ENCODE measurements around the gene PRDM15.

The PRDM15 gene

GRCh38 chr21:41805038-41805437, 74.1 kb downstream of the PRDM15 start:
- no peaks in the 10 kb centered on the region for H3K27me3 ChIP-seq
- H3K4me1 ChIP-seq = peaks cover 36% of the 10 kb centered on the region
- H3K27ac ChIP-seq = no peak overlapping the region
- no peak overlapping the region for H3K4me2 ChIP-seq
- no peaks in the 10 kb centered on the region for H4K20me1 ChIP-seq
- H3K9me3 ChIP-seq = no peaks in the 10 kb centered on the region
- H3K9ac ChIP-seq = no peak overlapping the region
- H3K4me3 ChIP-seq = no peak overlapping the region
- TF ChIP-seq Cebpa-rat (IDR thresholded peaks at IDR 0.05) = no peak
- peaks cover 43% of the 10 kb centered on the region for H3K36me3 ChIP-seq

GRCh38 chr21:41804381-41804780, 74.8 kb downstream of the PRDM15 start:
- no peak overlapping the region for H3K9ac ChIP-seq
- H3K27me3 ChIP-seq = no peaks in the 10 kb centered on the region
- peaks cover 43% of the 10 kb centered on the region for H3K36me3 ChIP-seq
- H3K4me2 ChIP-seq = no peak overlapping the region
- H3K9me3 ChIP-seq = no peaks in the 10 kb centered on the region
- H3K4me3 ChIP-seq = no peak overlapping the region
- TF ChIP-seq Cebpa-rat (IDR thresholded peaks at IDR 0.05) = no peak
- no peak overlapping the region for H3K27ac ChIP-seq
- no peaks in the 10 kb centered on the region for H4K20me1 ChIP-seq
- H3K4me1 ChIP-seq = peaks cover 41% of the 10 kb centered on the region

GRCh38 chr21:41803316-41803715, 75.8 kb downstream of the PRDM15 start:
- no peak for TF ChIP-seq Cebpa-rat (IDR thresholded peaks at IDR 0.05)
- peaks cover 40% of the 10 kb centered on the region for H3K36me3 ChIP-seq

GRCh38 chr21:41802684-41803083, 76.5 kb downstream of the PRDM15 start:
- no peak for TF ChIP-seq Cebpa-rat (IDR thresholded peaks at IDR 0.05)
- no peak overlapping the region for H3K4me3 ChIP-seq
- 0 out of 2 replicates have a peak overlapping the region, but pooled peaks have one; percentile 17 for H3K9ac ChIP-seq
- H3K27ac ChIP-seq = peak overlapping the region; percentile 57
- no peaks in the 10 kb centered on the region for H4K20me1 ChIP-seq
- no peaks in the 10 kb centered on the region for H3K9me3 ChIP-seq
- peak overlapping the region; percentile 71 for H3K4me2 ChIP-seq
- H3K27me3 ChIP-seq = no peaks in the 10 kb centered on the region
- peaks cover 38% of the 10 kb centered on the region for H3K36me3 ChIP-seq
- H3K4me1 ChIP-seq = peaks cover 41% of the 10 kb centered on the region

More at GRCh38 chr21:41803316-41803715, 75.8 kb downstream of the PRDM15 start:
- Histone ChIP-seq H3K9me3 (no peaks in the 10 kb centered on the region), H3K27ac (peak overlapping the region; percentile 57; the same call in 1 of the 2 replicates), H3K27me3 (no peaks in the 10 kb centered on the region), H3K4me3 (no peak overlapping the region), H3K4me2 (peak overlapping the region; percentile 71), H4K20me1 (no peaks in the 10 kb centered on the region), H3K9ac (0 out of 2 replicates have a peak overlapping the region, but pooled peaks have one; percentile 17), H3K4me1 (peaks cover 41% of the 10 kb centered on the region)

GRCh38 chr21:41802198-41802584, 77.0 kb downstream of the PRDM15 start:
- H3K27ac ChIP-seq = peak overlapping the region; percentile 57
- TF ChIP-seq Cebpa-rat (IDR thresholded peaks at IDR 0.05) = no peak
- H4K20me1 ChIP-seq = no peaks in the 10 kb centered on the region
- peaks cover 41% of the 10 kb centered on the region for H3K4me1 ChIP-seq
- peak overlapping the region; percentile 71 for H3K4me2 ChIP-seq
- H3K9me3 ChIP-seq = no peaks in the 10 kb centered on the region
- no peak overlapping the region; the same call in 1 of the 2 replicates for H3K4me3 ChIP-seq
- peaks cover 37% of the 10 kb centered on the region for H3K36me3 ChIP-seq
- no peaks in the 10 kb centered on the region for H3K27me3 ChIP-seq
- H3K9ac ChIP-seq = peak overlapping the region; percentile 7; the same call in 1 of the 2 replicates

GRCh38 chr21:41801321-41802197, 77.6 kb downstream of the PRDM15 start:
- H3K9ac ChIP-seq = peak overlapping the region; percentile 23; the same call in 1 of the 2 replicates
- peaks cover 41% of the 10 kb centered on the region for H3K4me1 ChIP-seq

GRCh38 chr21:41800425-41801320, 78.5 kb downstream of the PRDM15 start:
- Histone ChIP-seq H3K4me2 (peak overlapping the region; percentile 71), H3K27ac (peak overlapping the region; percentile 57)
- no peak for TF ChIP-seq Cebpa-rat (IDR thresholded peaks at IDR 0.05)

More at GRCh38 chr21:41801321-41802197, 77.6 kb downstream of the PRDM15 start:
- TF ChIP-seq Cebpa-rat (IDR thresholded peaks at IDR 0.05) = no peak
- H3K9me3 ChIP-seq = no peaks in the 10 kb centered on the region
- H3K27ac ChIP-seq = peak overlapping the region; percentile 57
- peak overlapping the region; percentile 71 for H3K4me2 ChIP-seq
- H3K36me3 ChIP-seq = peaks cover 41% of the 10 kb centered on the region
- no peaks in the 10 kb centered on the region for H4K20me1 ChIP-seq
- no peaks in the 10 kb centered on the region for H3K27me3 ChIP-seq
- no peak overlapping the region; the same call in 1 of the 2 replicates for H3K4me3 ChIP-seq

GRCh38 chr21:41799763-41800162, 79.4 kb downstream of the PRDM15 start:
- Histone ChIP-seq H3K4me1 (peaks cover 41% of the 10 kb centered on the region), H4K20me1 (no peaks in the 10 kb centered on the region), H3K27ac (no peak overlapping the region; the same call in 1 of the 2 replicates), H3K27me3 (no peaks in the 10 kb centered on the region), H3K9me3 (0 out of 2 replicates have a peak, but pooled peaks cover 4% of the 10 kb centered on the region), H3K4me2 (0 out of 2 replicates have a peak overlapping the region, but pooled peaks have one; percentile 2), H3K9ac (no peak overlapping the region), H3K36me3 (peaks cover 42% of the 10 kb centered on the region), H3K4me3 (no peak overlapping the region)
- no peak for TF ChIP-seq Cebpa-rat (IDR thresholded peaks at IDR 0.05)

More at GRCh38 chr21:41800425-41801320, 78.5 kb downstream of the PRDM15 start:
- peak overlapping the region; percentile 23; the same call in 1 of the 2 replicates for H3K9ac ChIP-seq
- H3K27me3 ChIP-seq = no peaks in the 10 kb centered on the region
- no peaks in the 10 kb centered on the region for H3K9me3 ChIP-seq
- H4K20me1 ChIP-seq = no peaks in the 10 kb centered on the region
- H3K36me3 ChIP-seq = peaks cover 42% of the 10 kb centered on the region
- no peak overlapping the region for H3K4me3 ChIP-seq
- H3K4me1 ChIP-seq = peaks cover 41% of the 10 kb centered on the region

- H3K9ac ChIP-seq = no peak overlapping the region
- no peaks in the 10 kb centered on the region for H3K27me3 ChIP-seq
- H3K36me3 ChIP-seq = peaks cover 42% of the 10 kb centered on the region
- no peak overlapping the region for H3K4me2 ChIP-seq
- peaks cover 16% of the 10 kb centered on the region; the same call in 1 of the 2 replicates for H3K9me3 ChIP-seq
- no peak overlapping the region for H3K27ac ChIP-seq
- no peak overlapping the region for H3K4me3 ChIP-seq
- TF ChIP-seq Cebpa-rat (IDR thresholded peaks at IDR 0.05) = no peak
- H3K4me1 ChIP-seq = peaks cover 38% of the 10 kb centered on the region
- H4K20me1 ChIP-seq = no peaks in the 10 kb centered on the region
Measured at GRCh38 chr21:41798326-41798725, 80.8 kb downstream of the PRDM15 start.
